Activated CD4-positive, alpha-beta T cell treated with anti-CD3 and anti-CD28 coated beads, Interleukin-2, amount 50 U/mL, for 1 hour (primary cell): ENCODE measurements around the gene PAX3.

ENCODE experiments used
- DNase-seq: peaks from one replicate; pipeline ENCODE4 v3.0.0-alpha.2; 2020

PAX3 gene

DNA sequence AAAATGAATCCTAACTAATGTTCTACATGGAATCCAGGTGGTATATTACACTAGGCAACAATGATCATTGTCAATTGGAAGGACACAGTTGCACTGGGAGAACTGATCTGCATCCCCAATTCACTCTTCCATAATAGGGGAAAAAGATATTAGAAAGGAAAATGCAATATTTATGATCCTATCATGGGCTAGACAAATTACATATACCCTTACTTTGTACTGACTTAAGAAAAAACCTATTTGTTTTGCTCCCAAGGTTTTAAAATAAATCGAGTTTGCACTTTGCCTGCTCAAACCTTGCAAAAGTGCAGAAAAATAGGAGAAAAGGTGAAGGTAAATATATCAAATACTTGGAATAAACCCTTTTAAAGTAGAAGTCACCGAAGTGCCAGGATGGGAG lies 11.0 kb upstream of the PAX3 start:
- no peak for DNase-seq

DNA sequence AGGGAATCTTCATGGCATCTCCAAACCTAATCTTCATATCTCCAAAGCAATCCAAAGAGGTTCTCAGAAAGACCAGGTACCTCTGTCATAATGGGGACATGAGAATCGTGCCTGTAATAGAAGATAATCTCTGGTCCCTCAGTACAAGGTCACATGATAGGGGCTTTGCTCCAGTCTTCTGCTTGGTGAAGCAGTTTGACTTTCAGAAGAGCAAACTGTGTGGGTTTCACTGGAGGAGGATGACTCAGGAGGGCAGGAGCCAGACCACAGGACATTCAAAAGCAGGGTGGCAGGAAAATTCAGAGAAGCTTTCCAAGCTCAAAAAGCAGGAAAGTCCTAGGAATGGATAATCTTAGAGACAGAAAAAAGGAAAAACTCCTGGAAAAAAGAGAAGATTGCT lies 10.6 kb upstream of the PAX3 start:
- DNase-seq, result no peak

DNA sequence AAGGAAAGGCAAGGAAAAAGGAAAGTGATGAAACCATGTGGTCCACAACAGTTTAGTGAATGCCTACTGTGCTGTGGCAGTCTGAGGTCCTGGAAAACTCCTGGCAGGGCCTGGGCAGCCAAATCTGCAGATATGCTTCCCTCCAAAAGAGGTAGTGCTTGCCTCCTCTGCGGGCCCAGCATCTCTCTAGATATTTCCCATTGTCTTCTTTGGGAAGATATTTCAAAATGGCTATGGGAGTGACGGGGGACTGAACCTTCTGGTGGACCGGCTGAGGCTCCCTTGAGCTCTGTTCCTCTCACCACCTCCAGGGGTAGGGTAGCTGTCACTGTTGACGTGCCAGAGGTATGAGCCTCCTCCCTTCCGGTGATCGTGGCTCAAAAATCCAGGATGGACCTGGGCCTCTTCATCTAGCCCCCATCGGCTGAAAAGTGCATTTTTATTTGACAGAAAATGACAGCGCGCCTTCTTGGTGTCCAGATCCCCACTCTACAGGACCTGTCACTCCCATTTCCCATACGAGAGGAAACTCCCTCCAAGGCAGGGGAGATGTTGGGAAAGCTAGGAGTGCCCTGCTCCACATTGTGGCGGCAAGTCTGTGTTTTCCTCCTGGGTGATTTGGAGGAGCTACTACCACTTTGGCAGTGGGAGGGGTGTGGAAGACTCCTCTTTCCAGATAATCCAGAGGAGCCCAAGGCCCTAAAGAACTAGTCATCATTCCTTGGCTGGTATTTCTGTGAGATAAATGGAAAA lies 9.4 kb upstream of the PAX3 start:
- DNase-seq, result no peak

DNA sequence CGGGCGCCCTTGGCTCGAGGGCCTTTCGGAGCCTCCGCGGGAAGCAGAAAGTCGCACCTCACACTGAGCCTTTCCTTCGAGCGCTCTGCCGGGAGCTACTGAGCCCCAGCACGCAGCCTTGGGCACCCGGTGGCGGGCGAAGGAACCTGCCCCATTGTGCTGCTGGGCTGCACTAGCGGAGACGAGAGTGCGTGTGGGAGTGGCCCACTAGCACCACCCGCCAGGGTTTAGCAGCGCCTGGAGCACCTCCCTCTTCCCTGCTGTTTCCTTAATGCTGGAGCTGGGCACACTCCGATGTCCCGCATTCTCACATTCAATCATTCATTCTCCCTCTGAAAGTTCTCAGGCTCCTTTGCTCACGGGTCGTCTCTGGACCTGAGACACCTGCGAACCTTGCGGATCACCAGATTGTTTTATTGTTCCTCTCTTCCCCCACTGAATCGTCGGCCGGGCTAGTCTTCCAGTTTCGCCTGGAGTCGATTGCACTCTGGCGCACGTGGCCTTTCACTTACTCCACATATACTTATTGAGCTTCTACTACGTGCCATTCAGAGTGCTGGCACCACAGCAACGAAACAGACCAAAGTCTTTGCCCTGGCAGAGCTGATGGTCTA lies 8.5 kb upstream of the PAX3 start:
- no peak for DNase-seq

- DNase-seq, result no peak
Measured at GRCh38 chr2:222306393-222307142, 7.8 kb upstream of the PAX3 start.

DNA sequence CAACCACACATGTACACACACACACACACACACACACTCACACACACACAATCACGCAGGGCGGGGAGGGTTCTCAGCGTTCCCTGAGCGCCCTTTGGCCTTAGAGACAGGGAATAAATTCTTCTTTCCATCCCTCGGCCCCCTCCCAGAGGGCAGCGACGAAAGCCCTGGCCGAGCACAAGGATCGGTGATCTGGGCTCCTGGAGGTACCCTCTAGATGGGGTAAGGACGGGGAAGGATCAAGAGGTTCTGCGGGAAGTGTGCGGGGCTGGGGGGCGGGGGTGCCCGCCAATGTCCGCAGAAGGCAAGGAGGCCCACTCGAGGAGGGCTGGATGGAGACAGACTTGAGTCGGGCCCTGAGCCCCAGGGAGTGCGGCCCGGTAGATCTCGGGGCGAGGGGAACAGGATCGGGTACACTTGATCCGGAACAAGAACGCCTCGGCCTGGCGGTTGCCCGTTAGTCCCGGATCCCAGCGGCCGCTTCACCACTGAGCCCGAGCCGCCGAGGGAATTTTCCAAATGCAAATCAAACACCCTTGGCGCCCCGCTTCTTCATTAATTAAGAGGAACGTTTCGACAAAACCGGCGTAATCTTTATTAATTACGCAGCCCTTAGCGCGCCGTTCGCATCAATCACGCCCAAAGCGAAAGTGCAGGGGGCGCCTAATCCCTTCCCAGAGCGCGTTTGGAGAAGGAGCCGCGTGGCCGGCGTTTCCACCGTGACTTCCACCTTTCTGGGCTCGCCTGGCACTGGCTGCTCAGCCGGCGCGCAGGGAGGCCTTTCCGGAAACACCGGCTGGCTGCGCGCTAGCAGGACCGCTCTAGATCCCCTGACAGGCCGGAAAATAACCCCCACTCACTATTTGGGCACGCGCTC lies 7.0 kb upstream of the PAX3 start:
- DNase-seq, result no peak

DNA sequence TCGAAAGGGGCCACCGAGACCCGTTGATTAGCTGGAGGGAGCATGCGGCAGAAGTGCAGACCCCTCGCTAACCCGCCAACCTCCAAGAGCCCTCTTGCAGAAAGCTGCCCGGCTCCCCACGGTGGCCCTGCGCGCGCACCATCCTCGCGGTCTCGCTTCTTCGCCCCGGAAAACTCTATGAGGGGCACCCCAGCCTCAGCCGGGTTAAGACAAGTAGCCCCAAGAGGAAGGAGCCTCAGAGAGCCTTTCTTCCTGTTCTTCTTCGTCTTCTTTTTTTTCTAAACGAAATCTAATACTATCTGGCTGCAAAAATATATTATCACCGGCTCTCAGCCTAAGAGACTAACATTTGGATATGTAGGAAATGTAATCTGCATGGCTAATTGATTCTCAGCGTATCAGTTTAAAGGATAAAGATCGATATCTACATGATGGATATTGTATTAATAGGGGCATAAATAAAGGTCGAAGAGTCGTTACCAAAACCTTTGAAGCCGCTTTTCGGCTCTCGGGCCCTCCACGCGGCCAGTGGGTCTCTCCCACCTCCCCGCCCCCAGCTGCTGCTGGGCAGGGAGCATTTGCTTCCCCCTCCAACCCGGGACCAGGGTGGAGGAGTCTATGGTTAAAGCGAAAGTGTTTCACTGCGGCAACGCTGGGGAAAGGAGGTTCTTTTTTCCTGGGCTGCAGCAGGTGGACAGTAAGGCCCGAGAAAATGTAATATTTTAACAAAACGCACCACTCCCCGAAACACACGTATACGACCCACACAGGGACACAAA lies 6.1 kb upstream of the PAX3 start:
- no peak for DNase-seq

DNA sequence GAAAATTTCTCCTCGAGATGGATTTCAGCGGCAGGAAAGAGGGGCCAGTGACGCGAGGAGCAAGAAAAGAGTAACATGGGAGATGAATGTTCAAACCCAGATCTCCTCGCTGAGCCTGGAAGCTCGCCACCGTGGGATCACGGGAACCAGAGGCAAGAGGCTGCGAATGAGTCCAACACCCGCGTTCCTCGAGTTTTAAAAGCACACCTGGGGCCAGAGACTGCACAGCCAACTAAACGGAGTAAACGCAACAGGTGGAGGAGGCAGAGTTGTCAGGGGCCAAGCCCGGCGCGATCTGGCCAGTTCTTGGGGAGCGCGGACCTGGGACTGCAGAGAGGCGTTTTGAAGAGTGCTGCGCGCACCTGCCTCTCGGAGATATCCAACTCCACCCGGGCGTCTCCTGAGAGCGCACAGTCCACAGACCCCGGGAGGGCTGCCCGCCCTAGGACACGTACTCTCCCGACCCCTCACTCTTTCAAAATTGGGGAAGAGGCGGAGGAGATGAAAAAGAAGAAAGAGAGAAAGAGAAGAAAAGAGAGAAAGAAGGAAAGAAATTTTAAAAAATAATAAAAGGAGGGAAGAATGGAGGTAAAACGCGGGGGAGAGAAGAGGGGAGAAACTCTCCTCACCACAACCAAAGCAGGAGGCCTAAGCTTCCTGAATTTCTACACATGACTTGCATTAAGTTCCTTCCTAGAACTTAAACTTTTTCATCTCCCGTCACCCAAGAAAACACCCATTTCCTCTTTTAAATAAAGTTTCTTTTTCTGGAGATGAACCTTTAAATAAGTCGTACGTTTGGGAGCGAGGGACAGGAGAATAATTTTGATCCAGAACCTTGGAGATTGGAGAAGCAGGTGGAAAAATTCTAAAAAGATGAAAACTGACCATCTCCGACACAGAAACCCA lies 5.3 kb upstream of the PAX3 start:
- DNase-seq, result no peak

- no peak for DNase-seq
Measured at GRCh38 chr2:222303045-222303827, 4.4 kb upstream of the PAX3 start.

DNA sequence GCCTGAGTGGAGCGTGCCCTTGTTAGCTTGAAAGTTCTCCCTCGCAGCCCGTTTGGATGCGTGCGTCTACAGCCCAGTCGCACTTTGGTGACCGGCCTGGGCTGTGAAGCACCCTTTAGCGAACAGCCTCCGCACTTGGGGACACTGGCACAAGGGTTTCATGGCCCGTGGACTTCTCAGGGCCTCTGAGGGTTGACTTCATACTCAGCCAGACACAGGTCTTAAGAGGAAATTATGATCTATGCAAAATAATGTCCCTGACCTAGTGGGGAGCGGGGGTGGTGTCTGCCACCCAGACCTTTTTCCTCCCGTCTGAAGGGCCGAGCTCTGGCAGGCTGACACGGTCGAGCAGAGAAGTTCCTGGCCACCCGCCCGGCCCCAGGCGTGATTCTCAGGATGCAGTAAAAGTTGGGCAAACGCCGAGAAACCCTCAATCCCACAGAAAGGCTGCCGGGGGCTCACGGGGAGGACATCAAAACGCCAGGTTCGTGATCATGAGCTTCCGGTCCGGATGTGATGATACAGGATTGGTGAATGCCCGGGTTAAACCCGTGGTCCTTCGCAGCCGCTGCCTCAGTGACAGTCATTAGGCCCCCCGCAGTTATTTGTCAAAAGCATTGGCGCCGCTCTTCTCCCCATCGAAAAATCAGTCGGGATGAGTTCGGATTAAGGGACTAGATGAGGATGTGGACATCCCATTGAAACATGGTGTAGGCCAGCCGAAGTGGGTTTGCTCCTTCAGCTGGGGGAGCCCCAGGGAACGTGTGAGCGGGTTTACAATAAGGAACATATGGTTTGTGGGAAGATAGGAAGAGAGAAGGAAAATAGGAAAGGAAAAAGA lies 3.6 kb upstream of the PAX3 start:
- no peak for DNase-seq

DNA sequence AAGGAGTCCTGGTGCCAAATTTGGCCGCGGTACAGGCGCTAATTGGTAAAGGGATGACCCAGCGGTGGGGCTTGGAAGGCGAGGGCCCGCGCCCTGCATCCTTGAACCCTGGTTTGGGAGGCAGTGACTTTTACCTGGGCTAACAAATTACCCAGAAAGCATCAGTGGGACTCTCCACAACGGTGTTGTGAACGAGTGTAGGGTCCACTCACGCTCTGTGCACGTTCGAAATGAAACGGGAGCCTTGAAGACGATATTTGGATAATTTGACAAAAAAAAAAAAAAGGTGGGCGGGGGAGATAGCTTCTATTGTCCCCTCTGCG lies 3.0 kb upstream of the PAX3 start:
- DNase-seq, result no peak

GRCh38 chr2:222301053-222301795 lies 2.4 kb upstream of the PAX3 start:
- no peak for DNase-seq

DNA sequence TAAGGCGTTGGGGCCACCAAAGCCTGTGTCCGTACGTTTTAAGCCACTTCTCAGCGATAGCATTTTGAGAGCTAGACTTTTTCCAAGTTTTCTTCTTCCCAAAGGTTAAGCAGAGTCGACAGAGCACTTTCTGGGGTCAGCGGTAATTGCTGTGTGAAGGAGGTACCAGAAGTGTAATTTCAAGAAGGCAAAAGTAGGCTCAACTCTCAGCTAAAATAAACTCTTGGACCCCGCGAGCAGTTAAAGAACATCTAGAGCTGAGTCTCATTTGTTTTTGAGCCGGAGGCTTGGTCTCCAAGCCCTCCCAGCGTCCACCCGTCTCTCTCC lies 1.9 kb upstream of the PAX3 start:
- DNase-seq, result no peak

DNA sequence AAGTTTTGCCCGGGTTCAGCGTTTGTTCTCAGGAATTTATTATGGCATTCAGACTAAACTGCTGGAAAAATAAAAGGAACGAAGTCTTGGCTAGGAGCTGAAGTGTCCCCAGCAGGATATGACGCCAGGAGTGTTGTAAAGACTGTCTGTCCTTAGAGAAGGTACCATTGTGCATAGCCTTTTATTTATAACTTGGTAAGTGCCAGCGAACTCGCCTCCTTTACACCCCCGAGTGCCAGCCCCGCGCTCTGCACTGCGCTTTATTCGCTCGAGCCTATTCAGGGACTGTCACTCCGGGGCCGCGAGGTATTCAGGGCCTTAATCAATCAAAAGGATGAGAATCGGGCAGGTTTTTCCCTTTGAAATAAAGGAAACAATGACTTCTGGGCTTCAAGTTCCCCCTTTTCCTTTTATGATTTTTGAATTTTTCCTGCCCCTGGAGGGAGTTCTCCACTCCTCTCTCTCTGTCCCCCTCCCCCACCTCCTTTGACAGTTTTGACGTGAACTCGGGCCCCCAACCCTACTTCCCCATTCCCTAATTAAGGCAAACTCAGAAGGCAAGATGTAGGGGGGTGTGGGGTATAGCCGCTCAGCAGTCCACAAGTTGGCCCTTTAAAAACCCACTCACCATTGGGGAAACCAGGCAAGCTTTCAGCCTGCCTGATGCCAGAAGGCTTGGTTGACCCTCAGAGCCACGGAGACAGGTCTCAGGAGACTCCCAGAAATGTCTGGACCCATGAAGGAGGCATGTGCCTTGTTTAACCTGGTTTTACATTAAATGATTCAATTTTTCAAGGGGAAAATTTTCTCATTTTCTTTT lies 1.3 kb upstream of the PAX3 start:
- DNase-seq, result no peak

GRCh38 chr2:222298001-222298310 lies 842 bp downstream of the PAX3 start:
- DNase-seq, result no peak

DNA sequence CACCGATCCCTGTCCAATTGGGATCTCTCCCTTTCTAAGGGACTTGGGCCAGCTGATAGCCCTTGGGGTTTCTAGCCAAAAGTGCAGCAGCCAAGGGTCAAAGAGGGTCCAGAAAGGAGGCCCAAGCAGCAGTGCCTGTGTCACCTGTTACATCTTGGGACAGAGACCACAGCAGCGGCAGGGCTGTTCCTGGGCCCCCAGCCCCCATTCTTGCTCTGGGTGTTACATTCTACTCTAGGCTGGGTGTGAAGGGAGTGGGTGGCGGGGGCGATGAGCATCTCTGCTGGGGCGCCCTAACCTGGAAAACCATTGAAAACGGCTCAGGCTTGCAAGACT lies 1.2 kb downstream of the PAX3 start:
- no peak for DNase-seq

GRCh38 chr2:222296911-222297599 lies 1.7 kb downstream of the PAX3 start:
- DNase-seq, result no peak

- DNase-seq, result no peak
Measured at GRCh38 chr2:222296311-222296741, 2.5 kb downstream of the PAX3 start.
